AG04450 (cell line): Measurements from ENCODE around the gene RAPGEF5. TPM values are rescaled to one million over a fixed set of nuclear protein-coding genes. Genes with fewer than 3 reads are reported as not detected.

ENCODE experiments used
- CTCF ChIA-PET: fragments of 300-600, 350-600 bp; formaldehyde crosslinking; extraction: SDS; loops from one replicate; lab custom pipeline; 2022; ENCODE audit warnings: antibody characterized with exemption, inconsistent platforms; lab: Charles Lee
- POLR2A ChIA-PET: fragments of 350-600 bp; formaldehyde crosslinking; extraction: SDS; loops from one replicate; lab custom pipeline; 2021; ENCODE audit warnings: antibody characterized with exemption, inconsistent platforms; lab: Yijun Ruan, JAX
- DNase-seq: peaks from one replicate; pipeline ENCODE4 v3.0.0-alpha.2; 2011; ENCODE audit warnings: low read depth, low spot score
- H3K27ac ChIP-seq: one replicate; pipeline ENCODE4 v1.5.1; 2012; ENCODE audit warnings: low read depth, low read length, control low read depth
- H3K27me3 ChIP-seq: one replicate; pipeline ENCODE4 v1.6.0; 2012; ENCODE audit warnings: low read length; ENCODE audit not compliant: control insufficient read depth, insufficient read depth
- H3K4me3 ChIP-seq: 2 replicates; pipeline ENCODE4 v1.5.1; 2011; ENCODE audit warnings: mild to moderate bottlenecking, low read depth, low read length, control low read depth
- H3K9me3 ChIP-seq: 2 replicates; pipeline ENCODE4 v1.5.1; 2012; ENCODE audit warnings: low read length; ENCODE audit not compliant: control insufficient read depth, insufficient read depth
- polyA plus RNA-seq: library from polyadenylated mRNA; depleted of rRNA; stranded (reverse); fragments of >200 nt; gene quantifications from 2 replicates; pipeline ENCODE4 v1.2.3, GENCODE V29; 2011
- TF ChIP-seq, protein P1 (sequence below): IDR thresholded peaks from 2 replicates; pipeline ENCODE4 v1.5.1; 2011; ENCODE audit warnings: low read depth, low read length, control low read depth, inconsistent platforms

RAPGEF5 gene
- polyA plus RNA-seq, 1 experiment = 0.16 TPM

GRCh38 chr7:22129166-22129565, 227.8 kb downstream of the RAPGEF5 start:
- Histone ChIP-seq H3K27me3 (peaks cover 2% of the 10 kb centered on the region), H3K4me3 (no peak overlapping the region), H3K27ac (no peak overlapping the region), H3K9me3 (no peaks in the 10 kb centered on the region)
- CTCF ChIA-PET = interaction anchor here (5.9 kb wide), 1 partner anchor 19 kb away, joined by 27 read pairs; no protein-coding TSS in a partner anchor
- TF ChIP-seq, protein P1, sequence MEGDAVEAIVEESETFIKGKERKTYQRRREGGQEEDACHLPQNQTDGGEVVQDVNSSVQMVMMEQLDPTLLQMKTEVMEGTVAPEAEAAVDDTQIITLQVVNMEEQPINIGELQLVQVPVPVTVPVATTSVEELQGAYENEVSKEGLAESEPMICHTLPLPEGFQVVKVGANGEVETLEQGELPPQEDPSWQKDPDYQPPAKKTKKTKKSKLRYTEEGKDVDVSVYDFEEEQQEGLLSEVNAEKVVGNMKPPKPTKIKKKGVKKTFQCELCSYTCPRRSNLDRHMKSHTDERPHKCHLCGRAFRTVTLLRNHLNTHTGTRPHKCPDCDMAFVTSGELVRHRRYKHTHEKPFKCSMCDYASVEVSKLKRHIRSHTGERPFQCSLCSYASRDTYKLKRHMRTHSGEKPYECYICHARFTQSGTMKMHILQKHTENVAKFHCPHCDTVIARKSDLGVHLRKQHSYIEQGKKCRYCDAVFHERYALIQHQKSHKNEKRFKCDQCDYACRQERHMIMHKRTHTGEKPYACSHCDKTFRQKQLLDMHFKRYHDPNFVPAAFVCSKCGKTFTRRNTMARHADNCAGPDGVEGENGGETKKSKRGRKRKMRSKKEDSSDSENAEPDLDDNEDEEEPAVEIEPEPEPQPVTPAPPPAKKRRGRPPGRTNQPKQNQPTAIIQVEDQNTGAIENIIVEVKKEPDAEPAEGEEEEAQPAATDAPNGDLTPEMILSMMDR = no peak
- DNase-seq = no peak
- POLR2A ChIA-PET = no interaction called here

DNA sequence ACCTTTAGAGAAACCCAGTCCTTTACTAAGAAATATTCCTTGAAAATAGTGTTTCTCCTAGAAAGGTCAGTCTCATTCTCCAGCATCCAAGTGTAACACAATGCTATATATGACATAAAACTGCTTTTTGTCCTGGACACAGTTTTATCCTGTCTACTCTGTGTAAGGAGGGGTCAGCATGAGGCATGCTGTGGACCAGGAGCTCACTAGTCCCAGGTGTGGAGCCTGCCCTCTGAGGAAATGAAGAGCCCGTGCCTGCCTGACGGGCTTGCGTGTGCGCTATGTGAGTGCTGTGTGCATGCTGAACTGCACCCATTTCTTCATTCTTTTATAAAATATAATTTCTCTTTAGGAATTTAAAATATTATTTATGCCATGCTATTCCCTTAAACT, 228.4 kb downstream of the RAPGEF5 start:
- DNase-seq = no peak
- no peaks in the 10 kb centered on the region for H3K9me3 ChIP-seq
- peaks cover 5% of the 10 kb centered on the region for H3K27me3 ChIP-seq
- TF ChIP-seq, protein P1 = no peak
- no peak overlapping the region for H3K27ac ChIP-seq
- ChIA-PET POLR2A (no interaction called here), CTCF (interaction anchor here (1.0 to 5.9 kb wide), 2 partner anchors 18 to 25 kb away, joined by 3 to 27 read pairs; no protein-coding TSS in a partner anchor)
- no peak overlapping the region for H3K4me3 ChIP-seq

DNA sequence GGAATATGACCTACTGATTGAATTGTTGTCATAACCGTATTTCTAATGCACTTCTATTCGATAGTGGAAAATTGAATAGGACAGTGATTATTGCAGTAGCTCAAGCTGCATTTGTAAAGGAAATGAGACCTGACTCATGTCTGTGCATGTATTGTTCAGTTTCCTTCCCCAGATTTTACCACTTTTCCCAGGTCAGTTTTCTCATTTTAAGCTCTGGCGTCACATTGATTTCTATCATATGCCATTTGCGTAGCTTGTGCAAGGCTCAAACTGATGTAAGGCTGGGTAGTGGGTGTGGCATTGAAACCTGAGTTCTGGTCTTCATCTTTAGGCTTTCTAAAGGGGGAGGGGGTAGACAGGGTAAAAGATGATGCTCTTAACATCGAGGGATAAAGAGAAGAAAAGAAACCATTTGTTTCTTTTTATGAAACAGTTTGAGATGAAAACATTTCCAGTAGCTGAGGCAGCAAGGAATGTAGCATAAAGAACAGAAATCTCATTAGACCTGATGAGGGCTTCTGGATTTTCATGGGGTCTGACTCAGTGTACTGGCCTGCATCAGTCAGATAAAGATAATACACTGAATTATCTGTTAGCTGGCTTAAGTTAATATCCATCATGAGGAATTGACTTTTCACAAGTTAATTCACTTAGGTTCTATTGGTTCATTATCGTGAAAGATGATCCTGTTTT, 229.0 kb downstream of the RAPGEF5 start:
- Histone ChIP-seq H3K9me3 (no peaks in the 10 kb centered on the region), H3K4me3 (no peak overlapping the region), H3K27ac (no peak overlapping the region), H3K27me3 (peaks cover 5% of the 10 kb centered on the region)
- POLR2A ChIA-PET = no interaction called here
- TF ChIP-seq, protein P1 = no peak
- no peak for DNase-seq
- CTCF ChIA-PET = interaction anchor here (1.0 to 5.9 kb wide), 2 partner anchors 18 to 25 kb away, joined by 3 to 27 read pairs; no protein-coding TSS in a partner anchor

- CTCF ChIA-PET = interaction anchor here (2.8 kb wide), 1 partner anchor 15 kb away, joined by 12 read pairs; no protein-coding TSS in a partner anchor
- no peak overlapping the region for H3K4me3 ChIP-seq
- H3K27me3 ChIP-seq = peaks cover 2% of the 10 kb centered on the region
- H3K9me3 ChIP-seq = no peaks in the 10 kb centered on the region
- TF ChIP-seq, protein P1 = no peak
- H3K27ac ChIP-seq = no peak overlapping the region
- DNase-seq = no peak
- POLR2A ChIA-PET = no interaction called here
Observed at GRCh38 chr7:22125436-22125835, 231.5 kb downstream of the RAPGEF5 start.

DNA sequence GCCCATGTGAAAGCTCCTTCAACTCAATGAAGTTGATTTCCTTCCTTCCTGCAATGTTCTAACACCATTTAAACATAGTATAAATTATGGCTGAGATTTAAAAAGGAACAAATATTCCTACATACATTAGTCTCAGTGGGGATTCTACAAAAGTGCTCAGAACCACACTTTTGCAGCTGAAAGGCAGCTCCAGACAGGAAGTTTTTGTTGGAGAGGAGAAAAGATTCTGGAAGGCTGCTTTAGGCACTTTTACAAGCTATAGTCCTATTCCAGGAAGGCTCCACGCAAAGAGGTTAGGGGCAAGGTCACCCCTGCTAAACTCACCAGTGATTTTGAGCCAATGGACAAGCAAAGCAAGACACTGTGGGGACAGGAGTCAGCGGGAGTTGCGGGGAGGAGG, 232.0 kb downstream of the RAPGEF5 start:
- Histone ChIP-seq H3K4me3 (no peak overlapping the region), H3K27ac (no peak overlapping the region), H3K9me3 (no peaks in the 10 kb centered on the region), H3K27me3 (peaks cover 2% of the 10 kb centered on the region)
- no peak for DNase-seq
- ChIA-PET POLR2A (no interaction called here), CTCF (interaction anchor here (0.5 to 2.8 kb wide), 2 partner anchors 15 to 42 kb away, joined by 3 to 12 read pairs; no protein-coding TSS in a partner anchor)
- TF ChIP-seq, protein P1 = no peak
